Measurements from ENCODE around the gene KRT17.
"Not testable (repeated sequence)": the region's sequence is repeated elsewhere in the genome, so short reads cannot be mapped to it uniquely, and the experiment has no call there.

Gene KRT17

DNA sequence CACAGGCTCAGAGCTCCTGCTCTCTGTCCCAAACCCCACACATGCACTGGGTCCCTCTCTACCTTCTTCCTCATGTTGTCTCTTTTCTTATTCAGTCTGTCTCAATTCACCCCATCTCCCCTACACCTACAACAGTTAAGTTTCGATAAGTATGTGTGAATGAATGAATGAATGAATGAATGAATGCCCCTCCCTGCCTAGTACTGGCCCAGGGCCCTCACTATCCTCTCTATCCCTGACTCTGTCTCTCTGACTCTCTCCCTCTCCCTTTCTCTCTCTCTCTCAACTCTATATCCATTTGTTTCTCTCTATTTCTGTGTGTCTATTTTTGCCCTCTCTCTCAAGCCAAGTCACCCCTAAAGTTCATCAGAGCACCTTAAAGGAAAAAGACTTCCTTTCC is 45.8 kb downstream of the KRT17 start:
- no peak for DNase-seq (ENCODE audit: low read depth in 1 of 2, low spot score in 1 of 2)

DNA sequence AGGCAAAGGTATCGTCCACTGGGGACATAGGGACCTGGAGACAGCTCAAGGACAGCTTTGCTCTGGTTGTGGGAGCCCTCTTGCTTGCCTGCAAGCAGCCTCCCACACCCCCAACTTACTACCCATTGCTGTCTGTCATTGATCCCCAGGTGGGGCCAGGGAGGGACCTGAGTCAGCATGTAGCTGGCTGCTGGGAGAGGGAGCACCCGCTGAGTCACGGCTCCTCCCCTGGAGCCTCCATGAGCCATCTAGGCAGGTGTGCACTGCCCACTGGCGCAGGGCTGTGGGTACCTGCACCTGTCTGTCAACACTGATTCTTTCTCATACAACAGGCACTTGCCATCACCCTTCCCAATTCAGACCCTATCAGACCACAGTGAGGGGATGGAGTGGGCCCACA is 47.6 kb downstream of the KRT17 start:
- not testable (repeated sequence) for DNase-seq (ENCODE audit: low read depth in 1 of 2, low spot score in 1 of 2)

DNA sequence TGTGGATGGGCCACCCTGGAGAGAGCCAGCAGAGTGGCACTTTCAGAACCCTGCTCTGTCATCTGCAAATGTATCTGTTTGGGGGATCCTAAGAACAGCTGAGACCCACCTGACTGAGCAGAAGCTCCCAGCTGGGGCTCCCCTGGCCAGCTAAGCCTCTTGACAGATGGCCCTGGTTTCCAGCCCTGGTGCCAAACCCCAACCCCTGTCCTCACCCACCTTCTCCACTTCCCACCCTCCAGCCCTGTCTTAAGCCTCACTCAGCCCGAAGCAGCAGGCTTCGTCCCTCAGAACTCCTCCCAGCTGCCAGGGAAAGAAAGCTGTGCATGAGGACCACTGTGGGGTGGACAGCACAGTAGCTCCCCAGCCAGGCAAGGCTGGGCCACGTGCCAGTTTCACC is 49.0 kb downstream of the KRT17 start:
- no peak for DNase-seq (ENCODE audit: low read depth in 1 of 2, low spot score in 1 of 2)

DNA sequence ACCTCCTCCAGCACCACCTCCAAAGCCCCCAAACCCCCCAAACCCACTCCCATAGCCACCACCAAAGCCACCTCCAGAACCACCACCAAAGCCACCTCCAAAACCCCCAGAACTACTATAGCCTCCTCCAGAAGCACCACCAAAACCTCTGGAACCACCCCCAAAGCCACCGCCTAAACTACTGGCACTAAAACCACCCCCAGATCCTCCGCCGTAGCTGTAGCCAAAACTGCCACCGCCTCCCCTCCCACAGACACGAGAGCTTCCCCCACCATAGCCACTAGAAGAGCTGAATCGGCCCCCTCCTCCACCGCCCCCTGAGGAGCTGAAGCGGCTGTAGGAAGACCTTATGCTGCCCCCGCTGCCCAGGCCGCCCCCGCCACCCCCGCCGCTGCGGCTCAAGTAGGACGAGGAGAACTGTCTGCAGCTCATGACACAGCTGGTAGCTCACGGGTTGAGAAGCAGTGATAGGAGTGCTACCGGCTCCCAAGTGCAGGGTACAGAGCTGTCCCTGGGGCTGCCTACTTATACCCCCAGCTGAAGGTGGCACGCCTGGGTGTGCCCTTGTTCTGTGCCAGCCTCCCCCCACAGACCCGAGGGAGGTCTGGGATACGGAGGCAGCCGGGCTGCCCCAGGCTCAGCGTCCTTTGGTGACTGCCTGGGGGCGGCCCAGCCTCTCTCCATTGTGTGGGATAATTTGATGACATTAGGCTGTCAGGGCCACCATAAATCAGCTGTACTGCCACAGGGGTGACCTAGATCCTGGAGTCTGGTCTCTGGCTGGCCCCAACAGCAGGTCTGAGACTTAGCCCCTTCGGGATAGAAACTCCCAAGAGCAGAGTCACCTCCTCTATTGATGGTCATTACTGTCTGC is 52.6 kb downstream of the KRT17 start, which contains the start of gene KRT9:
Gene KRT9, minus strand, starts transcription at position 499 of the 874 bp plus-strand sequence. Its CDS starts 67 bp downstream, at position 432.
- DNase-seq (ENCODE audit: low read depth in 1 of 2, low spot score in 1 of 2) = no peak
